Immature natural killer cell (primary cell): Measurements from ENCODE around the gene PRPF6. TPM values are rescaled to one million over a fixed set of nuclear protein-coding genes. Genes with fewer than 3 reads are reported as not detected.
"Not testable (repeated sequence)": the region's sequence is repeated elsewhere in the genome, so short reads cannot be mapped to it uniquely, and the experiment has no call there.

Source experiments
- DNase-seq, 3 donors: peaks; one replicate each; pipeline ENCODE4 v3.0.0; 2022; ENCODE audit warnings: mixed read lengths in 1 of 3
- H3K27ac Mint-ChIP-seq, 6 donors: one replicate each; pipeline ENCODE4 v1.8.0; 2020; ENCODE audit warnings: mixed read lengths in 6 of 6, mild to moderate bottlenecking in 5 of 6, inconsistent platforms in 4 of 6, moderate library complexity in 3 of 6
- H3K27me3 Mint-ChIP-seq, 3 donors: one replicate each; pipeline ENCODE4 v1.8.0; 2020 to 2021; ENCODE audit warnings: low read depth in 3 of 3, mild to moderate bottlenecking in 3 of 3, mixed read lengths in 3 of 3, moderate library complexity in 3 of 3, inconsistent platforms in 1 of 3
- H3K36me3 Mint-ChIP-seq, 3 donors: one replicate each; pipeline ENCODE4 v1.8.0; 2020; ENCODE audit warnings: mixed read lengths in 3 of 3, inconsistent platforms in 2 of 3, mild to moderate bottlenecking in 2 of 3
- H3K4me1 Mint-ChIP-seq, 2 donors: one replicate each; pipeline ENCODE4 v1.8.0; 2020; ENCODE audit warnings: inconsistent platforms in 2 of 2, mild to moderate bottlenecking in 2 of 2, mixed read lengths in 2 of 2, moderate library complexity in 1 of 2
- H3K4me3 Mint-ChIP-seq, 5 donors: one replicate each; pipeline ENCODE4 v1.8.0; 2020; ENCODE audit warnings: mild to moderate bottlenecking in 5 of 5, mixed read lengths in 5 of 5, inconsistent platforms in 3 of 5, moderate library complexity in 3 of 5
- H3K9me3 Mint-ChIP-seq, 6 donors: one replicate each; pipeline ENCODE4 v1.8.0; 2020; ENCODE audit warnings: mild to moderate bottlenecking in 6 of 6, mixed read lengths in 6 of 6, inconsistent platforms in 4 of 6, moderate library complexity in 3 of 6
- polyA plus RNA-seq, 3 donors: library from polyadenylated mRNA; unstranded; fragments of 300-500 nt; fragmentation: Illumina TruSeq; gene quantifications; one replicate each; pipeline ENCODE4 v1.2.3, GENCODE V29; 2021

The PRPF6 gene
- polyA plus RNA-seq, 3 donors from 2014 or later: 52.6 to 94.4 (median 63.1) TPM

- peaks cover 0 to 5% (median 0%) of the 10 kb centered on the region in 3 donors for H3K27me3 Mint-ChIP-seq
- H3K9me3 Mint-ChIP-seq: peaks cover 0 to 7% (median 0%) of the 10 kb centered on the region in 6 donors
- peaks cover 17 to 32% (median 18%) of the 10 kb centered on the region in 3 donors for H3K36me3 Mint-ChIP-seq
- DNase-seq: peak; percentile 28 to 50 (median 35)
- H3K4me3 Mint-ChIP-seq: peak overlapping the region in 3 of 5 donors; percentile 3 to 17 (median 7)
- peak overlapping the region; percentile 15 to 84 (median 74) for H3K27ac Mint-ChIP-seq
- H3K4me1 Mint-ChIP-seq: peaks cover 43 to 55% of the 10 kb centered on the region in 2 donors
These were observed 29.0 kb downstream of the PRPF6 start for GRCh38 chr20:64009811-64010387.

DNA sequence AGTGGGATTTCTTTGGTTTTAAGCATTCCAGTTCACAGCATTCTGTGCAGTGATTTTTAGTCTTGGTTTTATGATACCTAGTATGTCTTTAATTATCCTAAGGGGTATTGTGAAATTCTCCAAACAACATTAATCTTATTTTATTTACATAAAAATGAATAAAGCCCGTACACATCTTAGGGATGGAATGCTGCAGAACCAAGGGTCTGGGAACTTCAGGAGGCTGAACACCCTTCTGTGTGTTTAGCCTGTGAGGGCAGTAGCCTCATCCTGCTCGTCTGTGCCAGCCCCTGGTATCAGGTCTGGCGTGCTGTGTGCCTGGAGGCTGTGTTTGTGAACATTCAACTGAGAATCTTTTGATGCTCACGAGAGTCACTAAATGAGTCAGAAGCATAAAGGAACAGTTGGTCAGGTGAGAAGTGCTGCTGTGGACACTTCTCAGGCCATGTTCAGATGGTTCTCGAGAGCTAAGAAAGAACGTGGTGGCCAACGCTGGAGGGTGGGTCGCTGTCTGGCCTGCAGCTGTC, 29.8 kb downstream of the PRPF6 start:
- Mint-ChIP-seq H3K4me1 (peaks cover 46 to 57% of the 10 kb centered on the region in 2 donors), H3K27ac (peak overlapping the region; percentile 15 to 84 (median 78)), H3K36me3 (peaks cover 17 to 33% (median 19%) of the 10 kb centered on the region in 3 donors), H3K4me3 (no peak overlapping the region), H3K9me3 (peaks cover 0 to 7% (median 0%) of the 10 kb centered on the region in 6 donors), H3K27me3 (peaks cover 0 to 5% (median 0%) of the 10 kb centered on the region in 3 donors)
- no peak for DNase-seq

DNA sequence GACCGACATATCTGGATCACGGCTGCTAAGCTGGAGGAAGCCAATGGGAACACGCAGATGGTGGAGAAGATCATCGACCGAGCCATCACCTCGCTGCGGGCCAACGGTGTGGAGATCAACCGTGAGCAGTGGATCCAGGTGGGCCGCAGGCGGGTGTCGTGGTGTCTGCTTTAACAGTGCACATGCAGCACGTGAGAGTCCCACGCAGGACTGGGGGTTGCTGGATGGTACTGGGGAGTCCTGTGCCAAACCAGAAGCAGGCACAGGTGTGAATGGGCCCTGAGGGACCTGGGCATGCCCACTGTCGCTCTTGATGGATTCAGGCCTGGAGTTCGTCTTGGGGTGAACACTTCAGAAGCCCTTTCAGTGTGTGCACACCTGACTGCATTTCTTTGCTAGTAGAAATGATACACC, 30.4 kb downstream of the PRPF6 start:
- H3K4me1 Mint-ChIP-seq: peaks cover 46 to 57% of the 10 kb centered on the region in 2 donors
- H3K27ac Mint-ChIP-seq: peak overlapping the region; percentile 15 to 79 (median 78)
- peaks cover 17 to 33% (median 20%) of the 10 kb centered on the region in 3 donors for H3K36me3 Mint-ChIP-seq
- H3K27me3 Mint-ChIP-seq: peaks cover 0 to 5% (median 0%) of the 10 kb centered on the region in 3 donors
- DNase-seq: no peak
- peaks cover 0 to 7% (median 0%) of the 10 kb centered on the region in 6 donors for H3K9me3 Mint-ChIP-seq
- H3K4me3 Mint-ChIP-seq: peak overlapping the region in 1 of 5 donors; percentile 30

- Mint-ChIP-seq H3K36me3 (peaks cover 19 to 36% (median 24%) of the 10 kb centered on the region in 3 donors), H3K4me1 (peaks cover 47 to 57% of the 10 kb centered on the region in 2 donors), H3K27ac (peak overlapping the region in 5 of 6 donors; percentile 74 to 91 (median 87)), H3K4me3 (peak overlapping the region in 4 of 5 donors; percentile 40 to 76 (median 69))
- not testable (repeated sequence) for H3K9me3 Mint-ChIP-seq, H3K27me3 Mint-ChIP-seq, DNase-seq
These were observed 31.6 kb downstream of the PRPF6 start for GRCh38 chr20:64012385-64013154.

GRCh38 chr20:64015635-64016034, 34.7 kb downstream of the PRPF6 start:
- Mint-ChIP-seq H3K9me3 (no peaks in the 10 kb centered on the region), H3K4me1 (peaks cover 33 to 34% of the 10 kb centered on the region in 2 donors), H3K27me3 (peaks cover 0 to 4% (median 0%) of the 10 kb centered on the region in 3 donors), H3K36me3 (peaks cover 14 to 33% (median 18%) of the 10 kb centered on the region in 3 donors), H3K4me3 (no peak overlapping the region), H3K27ac (peak overlapping the region in 3 of 6 donors; percentile 6 to 44 (median 23))
- no peak for DNase-seq

DNA sequence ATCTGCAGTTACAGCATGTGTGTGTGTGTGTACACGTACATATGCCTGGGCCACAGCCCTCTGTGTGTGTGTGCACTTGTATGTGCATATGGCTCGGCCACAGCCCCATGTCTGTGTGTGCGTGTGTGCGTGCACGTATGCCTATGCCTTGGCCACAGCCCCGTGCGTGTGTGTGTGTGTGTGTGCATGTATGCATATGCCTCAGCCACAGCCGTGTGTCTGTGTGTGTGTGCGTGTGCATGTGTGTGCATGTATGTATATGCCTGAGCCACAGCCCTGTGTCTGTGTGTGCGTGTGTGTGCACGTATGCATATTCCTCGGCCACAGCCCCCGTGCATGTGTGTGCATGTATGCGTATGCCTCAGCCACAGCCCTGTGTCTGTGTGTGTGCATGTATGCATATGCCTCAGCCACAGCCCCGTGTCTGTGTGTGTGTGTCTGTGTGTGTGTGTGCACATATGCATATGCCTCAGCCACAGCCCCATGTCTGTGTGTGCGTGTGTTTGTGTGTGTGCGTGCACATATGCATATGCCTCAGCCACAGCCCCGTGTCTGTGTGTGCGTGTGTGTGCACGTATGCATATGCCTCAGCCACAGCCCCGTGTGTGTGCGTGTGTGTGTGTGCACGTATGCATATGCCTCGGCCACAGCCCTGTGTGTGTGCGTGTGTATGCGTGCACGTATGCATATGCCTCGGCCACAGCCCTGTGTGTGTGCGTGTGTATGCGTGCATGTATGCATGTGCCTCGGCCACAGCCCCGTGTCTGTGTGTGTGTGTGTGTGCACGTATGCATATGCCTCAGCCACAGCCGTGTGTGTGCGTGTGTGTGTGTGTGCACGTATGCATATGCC, 40.4 kb downstream of the PRPF6 start:
- Mint-ChIP-seq H3K27ac (peak overlapping the region in 1 of 6 donors; percentile 17), H3K4me3 (no peak overlapping the region), H3K36me3 (peaks cover 19 to 38% (median 20%) of the 10 kb centered on the region in 3 donors), H3K4me1 (peaks cover 0 to 3% of the 10 kb centered on the region in 2 donors), H3K9me3 (no peaks in the 10 kb centered on the region), H3K27me3 (peaks cover 0 to 2% (median 1%) of the 10 kb centered on the region in 3 donors)
- no peak for DNase-seq

DNA sequence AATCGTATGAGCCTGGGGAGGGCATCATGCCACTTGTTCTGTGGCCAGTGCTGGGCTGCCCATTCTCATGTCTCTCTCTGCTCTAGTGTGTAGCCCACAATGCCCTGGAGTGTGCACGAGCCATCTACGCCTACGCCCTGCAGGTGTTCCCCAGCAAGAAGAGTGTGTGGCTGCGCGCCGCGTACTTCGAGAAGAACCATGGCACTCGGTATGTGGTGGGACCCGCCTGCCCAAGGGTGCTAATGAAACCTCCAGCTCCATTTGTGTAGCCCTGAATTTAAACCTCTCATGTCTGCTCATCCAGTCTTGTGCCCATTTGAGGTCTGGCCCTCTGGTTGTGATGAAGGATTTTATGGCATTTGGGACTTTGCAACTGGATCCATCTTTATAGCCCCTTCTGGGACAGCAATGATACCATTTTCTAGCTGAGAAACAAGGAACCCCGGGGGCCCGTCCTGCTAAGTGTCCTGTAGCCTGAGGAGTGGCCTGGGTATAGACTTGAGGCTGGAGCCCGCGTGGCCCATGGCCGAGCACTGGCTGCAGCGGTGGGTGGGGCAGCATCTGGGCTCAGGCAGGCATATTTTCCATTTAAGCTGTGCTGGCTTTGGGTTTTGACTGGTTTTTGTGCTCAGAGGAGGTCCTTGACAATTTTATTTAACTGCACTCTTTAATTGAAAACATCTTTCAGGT, 41.9 kb downstream of the PRPF6 start:
- Mint-ChIP-seq H3K9me3 (no peaks in the 10 kb centered on the region), H3K4me1 (peaks cover 0 to 2% of the 10 kb centered on the region in 2 donors), H3K4me3 (no peak overlapping the region), H3K36me3 (peaks cover 14 to 38% (median 16%) of the 10 kb centered on the region in 3 donors), H3K27ac (no peak overlapping the region), H3K27me3 (peaks cover 0 to 2% (median 1%) of the 10 kb centered on the region in 3 donors)
- no peak for DNase-seq

GRCh38 chr20:64023361-64024140, 42.6 kb downstream of the PRPF6 start:
- Mint-ChIP-seq H3K9me3 (no peaks in the 10 kb centered on the region), H3K36me3 (peaks cover 12 to 37% (median 14%) of the 10 kb centered on the region in 3 donors), H3K27me3 (peaks cover 0 to 2% (median 1%) of the 10 kb centered on the region in 3 donors), H3K27ac (no peak overlapping the region), H3K4me1 (peaks cover 0 to 2% of the 10 kb centered on the region in 2 donors), H3K4me3 (no peak overlapping the region)
- no peak for DNase-seq

- Mint-ChIP-seq H3K9me3 (no peaks in the 10 kb centered on the region), H3K36me3 (peaks cover 8 to 33% (median 10%) of the 10 kb centered on the region in 3 donors), H3K27me3 (peaks cover 0 to 2% (median 1%) of the 10 kb centered on the region in 3 donors), H3K4me3 (no peak overlapping the region), H3K27ac (peak overlapping the region in 1 of 6 donors; percentile 40), H3K4me1 (peaks cover 0 to 2% of the 10 kb centered on the region in 2 donors)
- DNase-seq: no peak
These were observed 43.4 kb downstream of the PRPF6 start for GRCh38 chr20:64024141-64024990.

DNA sequence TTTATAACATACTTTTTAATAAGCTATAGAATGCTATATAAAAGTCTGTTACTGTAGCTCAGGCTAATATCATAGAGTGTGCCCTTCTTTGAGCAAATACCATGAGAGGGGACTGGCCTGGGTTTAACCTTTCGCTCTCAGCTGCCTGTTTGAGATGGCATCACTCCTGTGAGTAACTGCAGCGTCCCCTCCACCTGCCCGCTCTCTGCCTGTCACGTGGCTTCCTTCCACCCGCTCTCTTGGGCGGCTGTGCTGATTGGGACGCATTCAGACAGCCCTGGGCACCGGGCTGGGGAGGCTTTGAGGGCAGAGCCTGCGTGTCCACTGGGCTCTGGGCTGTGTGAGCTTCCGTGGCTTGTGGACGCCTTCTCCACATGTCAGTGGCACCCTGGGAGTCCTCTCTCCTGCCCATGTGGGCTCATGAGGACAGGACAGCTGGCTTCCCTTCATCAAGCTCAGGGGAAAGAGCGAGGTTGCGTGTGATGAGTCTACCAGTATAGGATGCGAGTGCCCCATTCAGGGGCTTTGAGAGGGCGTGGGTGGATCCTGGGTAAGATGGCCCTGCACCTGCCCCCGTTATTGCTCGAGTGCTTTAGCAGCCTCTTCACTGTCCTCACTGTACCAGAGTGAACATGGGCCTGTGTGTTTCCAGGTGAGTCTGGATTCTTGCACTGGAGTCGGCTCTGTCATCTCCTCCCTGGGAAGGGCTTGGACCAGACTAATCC, 44.3 kb downstream of the PRPF6 start:
- Mint-ChIP-seq H3K4me1 (peaks cover 0 to 2% of the 10 kb centered on the region in 2 donors), H3K27me3 (peaks cover 0 to 2% (median 1%) of the 10 kb centered on the region in 3 donors), H3K27ac (no peak overlapping the region), H3K9me3 (no peaks in the 10 kb centered on the region), H3K36me3 (peaks cover 5 to 28% (median 10%) of the 10 kb centered on the region in 3 donors), H3K4me3 (no peak overlapping the region)
- DNase-seq: no peak
